ENCODE data around the gene BRIP1. TPM values are rescaled to one million over a fixed set of nuclear protein-coding genes. Genes with fewer than 3 reads are reported as not detected.

BRIP1 gene
- total RNA-seq, 1 donor from 2014 or later, result 66.4 TPM

DNA sequence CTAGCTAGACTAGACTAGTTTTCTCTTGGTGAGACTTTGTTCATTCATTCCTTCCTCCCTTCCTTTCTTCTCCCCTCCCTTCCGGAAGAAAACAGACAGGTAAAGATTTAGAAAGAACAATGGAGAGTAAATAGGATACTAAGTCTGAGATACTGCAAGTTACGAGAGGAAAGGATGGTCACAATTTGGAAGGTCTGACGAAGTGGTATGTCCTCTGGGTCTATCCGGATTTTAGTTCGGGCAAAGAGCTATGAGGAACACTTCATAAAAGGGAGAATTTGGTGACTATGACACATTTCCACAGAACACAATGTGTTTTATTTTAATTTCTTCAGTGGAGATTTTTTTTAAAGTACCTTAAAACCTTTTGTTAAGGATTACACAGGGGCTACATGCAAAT is 107.7 kb downstream of the BRIP1 start:
- Histone ChIP-seq H3K9me3 (ENCODE audit: low read depth) (no peaks in the 10 kb centered on the region), H3K4me1 (no peaks in the 10 kb centered on the region), H3K79me2 (ENCODE audit: low read depth) (peaks cover 3% of the 10 kb centered on the region), H4K20me1 (ENCODE audit: low read depth) (no peaks in the 10 kb centered on the region), H3K27ac (no peak overlapping the region), H3F3A (ENCODE audit: low read depth) (no peaks in the 10 kb centered on the region), H2AFZ (replicated peaks) (no peak overlapping the region), H3K9ac (no peak overlapping the region), H3K36me3 (peaks cover 13% of the 10 kb centered on the region), H3K4me3 (no peak overlapping the region), H3K27me3 (no peaks in the 10 kb centered on the region), H3K4me2 (no peak overlapping the region)
- TF ChIP-seq CTCF (IDR thresholded peaks at IDR 0.05) (no peak), EZH2phosphoT487 (IDR thresholded peaks at IDR 0.05) (no peak), EZH2 (IDR thresholded peaks at IDR 0.05) (no peak)
- Mint-ChIP-seq H3K27me3 (ENCODE audit: insufficient read depth, low read depth) (no peaks in the 10 kb centered on the region), H3K27ac (no peak overlapping the region), H3K4me1 (no peaks in the 10 kb centered on the region), H3K4me3 (no peak overlapping the region), H3K36me3 (peaks cover 22% of the 10 kb centered on the region), H3K9me3 (no peaks in the 10 kb centered on the region)
- DNase-seq (ENCODE audit: low spot score), result no peak

GRCh38 chr17:61755078-61755477 is 108.2 kb downstream of the BRIP1 start:
- no peaks in the 10 kb centered on the region for H3K4me1 ChIP-seq
- no peak for TF ChIP-seq CTCF (IDR thresholded peaks at IDR 0.05)
- no peak overlapping the region for H2AFZ ChIP-seq (replicated peaks)
- no peaks in the 10 kb centered on the region for H3K4me1 Mint-ChIP-seq
- peaks cover 17% of the 10 kb centered on the region for H3K36me3 ChIP-seq
- H3K27me3 ChIP-seq, result no peaks in the 10 kb centered on the region
- H3F3A ChIP-seq (ENCODE audit: low read depth), result no peaks in the 10 kb centered on the region
- peaks cover 1% of the 10 kb centered on the region for H3K79me2 ChIP-seq (ENCODE audit: low read depth)
- no peak overlapping the region for H3K4me2 ChIP-seq
- H3K4me3 ChIP-seq, result no peak overlapping the region
- no peak overlapping the region for H3K27ac ChIP-seq
- peaks cover 21% of the 10 kb centered on the region for H3K36me3 Mint-ChIP-seq
- H3K27ac Mint-ChIP-seq, result no peak overlapping the region
- no peak overlapping the region for H3K9ac ChIP-seq
- no peaks in the 10 kb centered on the region for H3K9me3 Mint-ChIP-seq
- H3K27me3 Mint-ChIP-seq (ENCODE audit: insufficient read depth, low read depth), result no peaks in the 10 kb centered on the region
- no peak overlapping the region for H3K4me3 Mint-ChIP-seq
- no peaks in the 10 kb centered on the region for H4K20me1 ChIP-seq (ENCODE audit: low read depth)
- H3K9me3 ChIP-seq (ENCODE audit: low read depth), result no peaks in the 10 kb centered on the region
- DNase-seq (ENCODE audit: low spot score), result no peak

GRCh38 chr17:61754124-61754523 is 109.2 kb downstream of the BRIP1 start:
- Histone ChIP-seq H3K9me3 (ENCODE audit: low read depth) (peaks cover 4% of the 10 kb centered on the region), H3K4me1 (no peaks in the 10 kb centered on the region), H3K27me3 (no peaks in the 10 kb centered on the region), H3K9ac (no peak overlapping the region), H3K27ac (no peak overlapping the region), H3K79me2 (ENCODE audit: low read depth) (no peaks in the 10 kb centered on the region), H3F3A (ENCODE audit: low read depth) (no peaks in the 10 kb centered on the region), H3K36me3 (peaks cover 16% of the 10 kb centered on the region), H2AFZ (replicated peaks) (no peak overlapping the region), H3K4me3 (no peak overlapping the region), H4K20me1 (ENCODE audit: low read depth) (no peaks in the 10 kb centered on the region), H3K4me2 (no peak overlapping the region)
- no peaks in the 10 kb centered on the region for H3K9me3 Mint-ChIP-seq
- H3K27ac Mint-ChIP-seq, result no peak overlapping the region
- TF ChIP-seq CTCF (IDR thresholded peaks at IDR 0.05), result no peak
- TF ChIP-seq EZH2 (IDR thresholded peaks at IDR 0.05), result no peak
- TF ChIP-seq EZH2phosphoT487 (IDR thresholded peaks at IDR 0.05), result no peak
- no peaks in the 10 kb centered on the region for H3K4me1 Mint-ChIP-seq
- H3K27me3 Mint-ChIP-seq (ENCODE audit: insufficient read depth, low read depth), result no peaks in the 10 kb centered on the region
- DNase-seq (ENCODE audit: low spot score), result no peak
- H3K36me3 Mint-ChIP-seq, result peaks cover 25% of the 10 kb centered on the region
- no peak overlapping the region for H3K4me3 Mint-ChIP-seq

DNA sequence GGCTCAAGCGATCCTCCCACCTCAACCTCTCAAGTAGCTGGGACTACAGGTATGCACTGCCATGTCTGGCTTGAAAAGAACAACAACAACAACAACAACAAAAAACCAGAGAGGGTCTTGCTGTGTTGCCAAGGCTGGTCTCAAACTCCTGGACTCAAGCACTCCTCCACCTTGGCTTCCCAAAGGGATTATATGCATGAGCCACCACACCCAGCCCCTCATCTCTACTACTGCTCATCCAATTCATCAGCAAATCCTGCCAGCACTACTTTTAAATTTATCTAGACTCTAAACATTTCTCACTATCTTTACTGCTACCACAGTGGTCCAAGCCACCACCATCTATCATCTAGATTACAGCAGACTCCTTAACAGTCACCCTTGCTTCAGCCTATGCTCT is 109.6 kb downstream of the BRIP1 start:
- H3K4me2 ChIP-seq, result no peak overlapping the region
- no peaks in the 10 kb centered on the region for H3F3A ChIP-seq (ENCODE audit: low read depth)
- no peaks in the 10 kb centered on the region for H3K4me1 ChIP-seq
- no peak for TF ChIP-seq CTCF (IDR thresholded peaks at IDR 0.05)
- no peak for TF ChIP-seq EZH2phosphoT487 (IDR thresholded peaks at IDR 0.05)
- TF ChIP-seq EZH2 (IDR thresholded peaks at IDR 0.05), result no peak
- H3K36me3 ChIP-seq, result peaks cover 13% of the 10 kb centered on the region
- H2AFZ ChIP-seq (replicated peaks), result no peak overlapping the region
- no peak overlapping the region for H3K9ac ChIP-seq
- Mint-ChIP-seq H3K9me3 (no peaks in the 10 kb centered on the region), H3K4me1 (no peaks in the 10 kb centered on the region), H3K27ac (no peak overlapping the region), H3K36me3 (peaks cover 25% of the 10 kb centered on the region), H3K27me3 (ENCODE audit: insufficient read depth, low read depth) (no peaks in the 10 kb centered on the region), H3K4me3 (no peak overlapping the region)
- no peaks in the 10 kb centered on the region for H3K27me3 ChIP-seq
- no peak overlapping the region for H3K27ac ChIP-seq
- H3K79me2 ChIP-seq (ENCODE audit: low read depth), result no peaks in the 10 kb centered on the region
- DNase-seq (ENCODE audit: low spot score), result no peak
- no peaks in the 10 kb centered on the region for H4K20me1 ChIP-seq (ENCODE audit: low read depth)
- no peak overlapping the region for H3K4me3 ChIP-seq
- peaks cover 4% of the 10 kb centered on the region for H3K9me3 ChIP-seq (ENCODE audit: low read depth)
